ENCODE results near the gene TRMT11.
A peak's percentile ranks its signal among the peaks of the same experiment; 100 is the strongest.

The TRMT11 gene

DNA sequence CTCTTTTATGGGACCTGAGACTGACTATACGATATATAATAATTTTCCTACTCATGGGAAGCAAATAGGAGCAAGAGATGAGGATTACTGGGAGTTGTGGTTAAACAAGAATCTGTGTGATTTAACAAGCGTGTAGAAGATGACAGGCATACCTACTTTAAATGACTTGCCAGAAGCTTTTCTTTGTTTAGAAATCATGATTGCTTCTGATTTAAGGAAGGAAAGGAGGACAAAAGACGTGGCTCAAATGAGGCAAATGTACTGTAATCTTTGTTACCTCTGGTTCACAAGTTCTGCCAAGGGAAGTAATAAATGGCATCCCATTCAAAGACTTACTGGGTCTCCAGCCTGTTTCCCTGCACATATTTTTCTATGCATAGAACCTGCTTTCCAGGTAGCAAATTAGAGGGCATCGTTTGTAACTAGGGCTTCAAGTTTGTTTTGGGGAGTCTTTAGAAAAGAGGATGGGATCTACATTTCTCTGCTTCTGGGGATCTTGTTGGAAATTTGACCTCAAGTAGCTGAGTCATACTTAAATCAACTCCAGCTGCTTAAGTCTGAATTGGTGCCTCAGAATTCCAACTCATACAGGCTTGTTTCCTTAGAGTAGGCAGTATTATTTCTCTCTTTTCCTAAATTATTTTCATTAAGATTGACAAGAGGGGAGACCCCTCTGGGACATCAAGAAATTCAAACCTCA lies 2.9 kb upstream of the TRMT11 start:
- no peak overlapping the region for H3K9ac ChIP-seq
- H3K27me3 ChIP-seq (ENCODE audit: control insufficient read depth, insufficient read depth, low read length), result no peaks in the 10 kb centered on the region
- no peak overlapping the region for H2AFZ ChIP-seq
- H3K27ac ChIP-seq, result no peak overlapping the region
- H3K79me2 ChIP-seq, result peaks cover 2% of the 10 kb centered on the region
- peaks cover 8% of the 10 kb centered on the region for H3K4me1 ChIP-seq
- no peak overlapping the region for H3K4me3 ChIP-seq (ENCODE audit: low read depth, low read length)
- no peaks in the 10 kb centered on the region for H3K9me3 ChIP-seq (ENCODE audit: control insufficient read depth, low read length)
- no peaks in the 10 kb centered on the region for H3K36me3 ChIP-seq (ENCODE audit: control insufficient read depth, insufficient read depth, low read length)
- TF ChIP-seq, protein P1, sequence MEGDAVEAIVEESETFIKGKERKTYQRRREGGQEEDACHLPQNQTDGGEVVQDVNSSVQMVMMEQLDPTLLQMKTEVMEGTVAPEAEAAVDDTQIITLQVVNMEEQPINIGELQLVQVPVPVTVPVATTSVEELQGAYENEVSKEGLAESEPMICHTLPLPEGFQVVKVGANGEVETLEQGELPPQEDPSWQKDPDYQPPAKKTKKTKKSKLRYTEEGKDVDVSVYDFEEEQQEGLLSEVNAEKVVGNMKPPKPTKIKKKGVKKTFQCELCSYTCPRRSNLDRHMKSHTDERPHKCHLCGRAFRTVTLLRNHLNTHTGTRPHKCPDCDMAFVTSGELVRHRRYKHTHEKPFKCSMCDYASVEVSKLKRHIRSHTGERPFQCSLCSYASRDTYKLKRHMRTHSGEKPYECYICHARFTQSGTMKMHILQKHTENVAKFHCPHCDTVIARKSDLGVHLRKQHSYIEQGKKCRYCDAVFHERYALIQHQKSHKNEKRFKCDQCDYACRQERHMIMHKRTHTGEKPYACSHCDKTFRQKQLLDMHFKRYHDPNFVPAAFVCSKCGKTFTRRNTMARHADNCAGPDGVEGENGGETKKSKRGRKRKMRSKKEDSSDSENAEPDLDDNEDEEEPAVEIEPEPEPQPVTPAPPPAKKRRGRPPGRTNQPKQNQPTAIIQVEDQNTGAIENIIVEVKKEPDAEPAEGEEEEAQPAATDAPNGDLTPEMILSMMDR (IDR thresholded peaks at IDR 0.05), result no peak
- H3K4me2 ChIP-seq (ENCODE audit: low read length), result no peak overlapping the region

DNA sequence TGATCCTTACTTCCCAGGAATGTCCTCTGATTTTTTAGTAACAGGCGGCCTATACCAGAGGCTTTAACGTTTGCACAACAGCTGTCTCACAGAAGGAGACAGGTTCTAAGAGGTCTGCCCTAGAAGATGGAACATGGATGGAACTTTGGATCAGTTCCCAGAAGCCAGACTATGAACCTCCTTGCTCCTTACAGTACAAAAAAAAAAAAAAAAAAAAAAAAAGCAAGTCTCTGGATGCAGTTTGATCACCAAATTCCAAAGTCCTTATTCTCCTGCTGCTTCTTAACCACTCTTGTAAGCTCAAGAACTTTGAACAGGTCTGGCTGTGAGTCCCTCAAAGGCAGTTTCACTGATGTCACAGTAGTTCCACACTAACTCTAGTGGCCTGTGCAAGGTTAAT lies 2.0 kb upstream of the TRMT11 start:
- H3K27ac ChIP-seq, result no peak overlapping the region

DNA sequence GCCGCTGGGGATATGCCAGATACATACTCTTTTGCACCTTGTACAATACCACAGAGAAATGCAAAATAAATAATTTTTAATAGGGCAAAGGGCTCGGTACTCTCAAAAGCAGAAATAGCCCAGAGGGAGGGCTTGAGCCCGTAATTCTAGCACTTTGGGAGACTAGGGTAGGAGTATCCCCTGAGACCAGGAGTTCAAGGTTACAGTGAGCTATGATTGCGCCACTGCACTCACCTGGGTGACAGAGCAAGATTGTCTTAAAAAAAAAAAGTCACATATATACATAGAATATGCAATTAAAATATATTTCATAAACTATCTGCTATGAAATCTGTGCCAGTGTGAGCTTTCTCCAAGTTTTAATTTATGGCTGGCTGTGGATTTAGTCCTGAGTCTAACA lies 818 bp upstream of the TRMT11 start:
- peak overlapping the region; percentile 89 for H3K4me3 ChIP-seq (ENCODE audit: low read depth, low read length)
- peak overlapping the region; percentile 68 for H3K27ac ChIP-seq

More for the DNA sequence above, 2.0 kb upstream of the TRMT11 start:
- no peaks in the 10 kb centered on the region for H3K36me3 ChIP-seq (ENCODE audit: control insufficient read depth, insufficient read depth, low read length)
- H3K4me1 ChIP-seq, result peaks cover 8% of the 10 kb centered on the region
- no peak overlapping the region for H3K4me2 ChIP-seq (ENCODE audit: low read length)
- H2AFZ ChIP-seq, result no peak overlapping the region
- TF ChIP-seq, protein P1 (IDR thresholded peaks at IDR 0.05), result no peak
- no peak overlapping the region for H3K9ac ChIP-seq
- no peaks in the 10 kb centered on the region for H3K9me3 ChIP-seq (ENCODE audit: control insufficient read depth, low read length)
- H3K4me3 ChIP-seq (ENCODE audit: low read depth, low read length), result no peak overlapping the region
- no peaks in the 10 kb centered on the region for H3K27me3 ChIP-seq (ENCODE audit: control insufficient read depth, insufficient read depth, low read length)
- peaks cover 2% of the 10 kb centered on the region for H3K79me2 ChIP-seq

DNA sequence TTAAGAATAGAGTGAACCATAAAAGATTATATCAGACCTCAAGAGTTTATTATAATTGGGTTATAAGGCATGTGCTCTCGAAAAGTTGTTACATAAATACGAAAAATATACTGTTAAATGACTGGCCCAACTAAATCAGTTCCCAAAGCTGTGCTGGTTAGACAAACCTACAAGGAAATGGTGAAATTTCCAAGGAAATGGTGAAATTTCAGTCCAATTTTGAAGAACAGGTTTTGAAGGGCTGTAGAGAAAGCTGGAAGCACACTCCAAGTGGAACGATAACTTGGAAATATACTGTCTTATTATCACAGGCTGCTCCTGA lies 400 bp upstream of the TRMT11 start:
- no peak overlapping the region for H3K9ac ChIP-seq
- TF ChIP-seq, protein P1 (IDR thresholded peaks at IDR 0.05), result no peak
- H3K27me3 ChIP-seq (ENCODE audit: control insufficient read depth, insufficient read depth, low read length), result no peaks in the 10 kb centered on the region
- peak overlapping the region; percentile 87 for H2AFZ ChIP-seq
- H3K27ac ChIP-seq, result peak overlapping the region; percentile 68
- H3K9me3 ChIP-seq (ENCODE audit: control insufficient read depth, low read length), result no peaks in the 10 kb centered on the region
- H3K79me2 ChIP-seq, result peaks cover 2% of the 10 kb centered on the region
- H3K36me3 ChIP-seq (ENCODE audit: control insufficient read depth, insufficient read depth, low read length), result no peaks in the 10 kb centered on the region
- peak overlapping the region; percentile 89 for H3K4me3 ChIP-seq (ENCODE audit: low read depth, low read length)
- H3K4me1 ChIP-seq, result peaks cover 8% of the 10 kb centered on the region
- peak overlapping the region; percentile 91 for H3K4me2 ChIP-seq (ENCODE audit: low read length)

More for the DNA sequence above, 818 bp upstream of the TRMT11 start:
- peak overlapping the region; percentile 91 for H3K4me2 ChIP-seq (ENCODE audit: low read length)
- H3K36me3 ChIP-seq (ENCODE audit: control insufficient read depth, insufficient read depth, low read length), result no peaks in the 10 kb centered on the region
- H3K27me3 ChIP-seq (ENCODE audit: control insufficient read depth, insufficient read depth, low read length), result no peaks in the 10 kb centered on the region
- H3K79me2 ChIP-seq, result peaks cover 2% of the 10 kb centered on the region
- H3K9ac ChIP-seq, result no peak overlapping the region
- no peaks in the 10 kb centered on the region for H3K9me3 ChIP-seq (ENCODE audit: control insufficient read depth, low read length)
- TF ChIP-seq, protein P1 (IDR thresholded peaks at IDR 0.05), result no peak
- H3K4me1 ChIP-seq, result peaks cover 8% of the 10 kb centered on the region
- H2AFZ ChIP-seq, result peak overlapping the region; percentile 87

Data from parathyroid adenoma (tissue), 2 donors.